DOHH2 (cell line): ENCODE measurements around the gene MAPK12.

Experiments used
- CTCF ChIP-seq: fragments of 200-600 bp; sonication (generic); IDR thresholded peaks from one replicate; pipeline ENCODE4 v1.5.1; 2014; ENCODE audit warnings: antibody characterized with exemption, mild to moderate bottlenecking, low read depth, low read length; ENCODE audit not compliant: poor library complexity, severe bottlenecking
- EZH2phosphoT487 ChIP-seq: fragments of 200-600 bp; sonication (generic); IDR thresholded peaks from 2 replicates; pipeline ENCODE4 v1.6.1; 2017; ENCODE audit warnings: borderline replicate concordance, mild to moderate bottlenecking, antibody characterized with exemption, low read length, moderate library complexity, mixed read lengths

GRCh38 chr22:50226063-50226874 is 35.2 kb downstream of the MAPK12 start:
- TF ChIP-seq CTCF, result no peak
- TF ChIP-seq EZH2phosphoT487, result no peak
